ENCODE measurements around the gene SPDYC. TPM values are rescaled to one million over a fixed set of nuclear protein-coding genes. Genes with fewer than 3 reads are reported as not detected.

The SPDYC gene
- total and polyA plus RNA-seq, 12 donors: not detected

GRCh38 chr11:65182258-65183170 lies 12.5 kb downstream of the SPDYC start:
- 39 to 43% methylated on average over 22 to 23 of the region's 23 CpGs for WGBS, 2 donors
- Histone ChIP-seq H3K27me3 (no peaks in the 10 kb centered on the region), H3K27ac (peak overlapping the region; percentile 91 to 99 (median 95)), H3K4me3 (peak overlapping the region; percentile 72 to 99 (median 88)), H3K4me1 (peaks cover 6 to 28% (median 21%) of the 10 kb centered on the region in 9 donors), H3K9me3 (no peaks in the 10 kb centered on the region), H3K36me3 (peaks cover 0 to 47% (median 9%) of the 10 kb centered on the region in 9 donors)
- TF ChIP-seq CTCF (IDR thresholded peaks at IDR 0.05): no peak
- peak; percentile 21 to 56 (median 52) for ATAC-seq
- DNase-seq: peak in 1 of 2 donors; percentile 39
- intact Hi-C loops (cut with DNase I): loop anchor here in 4 of 10 donors (5.0 to 10.0 kb wide), 5 partner anchors 35 to 158 kb away; partner anchors contain the start of genes SNX15 (in 1 of the 4), TM7SF2 (in 1 of the 4) and ZNHIT2 (in 1 of the 4)

GRCh38 chr11:65183201-65183891 lies 13.3 kb downstream of the SPDYC start:
- H3K27ac ChIP-seq: peak overlapping the region in 7 of 10 donors; percentile 92 to 99 (median 95)

GRCh38 chr11:65184146-65184545 lies 14.1 kb downstream of the SPDYC start:
- TF ChIP-seq CTCF (IDR thresholded peaks at IDR 0.05): no peak
- 82 to 83% methylated on average over 22 of the region's 22 CpGs for WGBS, 2 donors

More at GRCh38 chr11:65183201-65183891, 13.3 kb downstream of the SPDYC start:
- Histone ChIP-seq H3K36me3 (peaks cover 0 to 56% (median 16%) of the 10 kb centered on the region in 9 donors), H3K9me3 (no peaks in the 10 kb centered on the region), H3K4me1 (peaks cover 6 to 28% (median 21%) of the 10 kb centered on the region in 9 donors), H3K27me3 (no peaks in the 10 kb centered on the region), H3K4me3 (peak overlapping the region in 5 of 10 donors; percentile 76 to 96 (median 88))
- TF ChIP-seq CTCF (IDR thresholded peaks at IDR 0.05): no peak
- DNase-seq: no peak
- intact Hi-C loops (cut with DNase I): loop anchor here in 4 of 10 donors (5.0 to 10.0 kb wide), 5 partner anchors 36 to 159 kb away; partner anchors contain the start of genes SNX15 (in 1 of the 4), TM7SF2 (in 1 of the 4) and ZNHIT2 (in 1 of the 4)
- no peak for ATAC-seq
- WGBS, 2 donors: 79 to 81% methylated on average over 19 of the region's 19 CpGs

GRCh38 chr11:65185171-65185570 lies 15.1 kb downstream of the SPDYC start:
- Histone ChIP-seq H3K27me3 (no peaks in the 10 kb centered on the region), H3K4me1 (peaks cover 6 to 27% (median 19%) of the 10 kb centered on the region in 9 donors), H3K36me3 (peaks cover 0 to 70% (median 32%) of the 10 kb centered on the region in 9 donors), H3K27ac (no peak overlapping the region), H3K9me3 (no peaks in the 10 kb centered on the region), H3K4me3 (no peak overlapping the region)
- intact Hi-C loops (cut with DNase I): loop anchor here in 1 of 10 donors (10.0 kb wide), 1 partner anchor 160 kb away; the partner anchor contains the start of gene SNX15
- ATAC-seq (no peak), DNase-seq (no peak)
- TF ChIP-seq CTCF (IDR thresholded peaks at IDR 0.05): no peak
- WGBS, 2 donors: 93 to 95% methylated on average over 2 of the region's 2 CpGs

More at GRCh38 chr11:65184146-65184545, 14.1 kb downstream of the SPDYC start:
- Histone ChIP-seq H3K27ac (no peak overlapping the region), H3K4me3 (no peak overlapping the region), H3K36me3 (peaks cover 0 to 61% (median 22%) of the 10 kb centered on the region in 9 donors), H3K27me3 (no peaks in the 10 kb centered on the region), H3K9me3 (no peaks in the 10 kb centered on the region), H3K4me1 (peaks cover 6 to 28% (median 21%) of the 10 kb centered on the region in 9 donors)
- DNase-seq: no peak
- no peak for ATAC-seq
- intact Hi-C loops (cut with DNase I): loop anchor here in 4 of 10 donors (5.0 to 10.0 kb wide), 5 partner anchors 37 to 159 kb away; partner anchors contain the start of genes SNX15 (in 1 of the 4), TM7SF2 (in 1 of the 4) and ZNHIT2 (in 1 of the 4)
